Measurements from ENCODE around the gene URGCP. TPM values are rescaled to one million over a fixed set of nuclear protein-coding genes. Genes with fewer than 3 reads are reported as not detected.

The URGCP gene, protein sequence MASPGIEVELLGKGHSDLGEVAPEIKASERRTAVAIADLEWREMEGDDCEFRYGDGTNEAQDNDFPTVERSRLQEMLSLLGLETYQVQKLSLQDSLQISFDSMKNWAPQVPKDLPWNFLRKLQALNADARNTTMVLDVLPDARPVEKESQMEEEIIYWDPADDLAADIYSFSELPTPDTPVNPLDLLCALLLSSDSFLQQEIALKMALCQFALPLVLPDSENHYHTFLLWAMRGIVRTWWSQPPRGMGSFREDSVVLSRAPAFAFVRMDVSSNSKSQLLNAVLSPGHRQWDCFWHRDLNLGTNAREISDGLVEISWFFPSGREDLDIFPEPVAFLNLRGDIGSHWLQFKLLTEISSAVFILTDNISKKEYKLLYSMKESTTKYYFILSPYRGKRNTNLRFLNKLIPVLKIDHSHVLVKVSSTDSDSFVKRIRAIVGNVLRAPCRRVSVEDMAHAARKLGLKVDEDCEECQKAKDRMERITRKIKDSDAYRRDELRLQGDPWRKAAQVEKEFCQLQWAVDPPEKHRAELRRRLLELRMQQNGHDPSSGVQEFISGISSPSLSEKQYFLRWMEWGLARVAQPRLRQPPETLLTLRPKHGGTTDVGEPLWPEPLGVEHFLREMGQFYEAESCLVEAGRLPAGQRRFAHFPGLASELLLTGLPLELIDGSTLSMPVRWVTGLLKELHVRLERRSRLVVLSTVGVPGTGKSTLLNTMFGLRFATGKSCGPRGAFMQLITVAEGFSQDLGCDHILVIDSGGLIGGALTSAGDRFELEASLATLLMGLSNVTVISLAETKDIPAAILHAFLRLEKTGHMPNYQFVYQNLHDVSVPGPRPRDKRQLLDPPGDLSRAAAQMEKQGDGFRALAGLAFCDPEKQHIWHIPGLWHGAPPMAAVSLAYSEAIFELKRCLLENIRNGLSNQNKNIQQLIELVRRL
- total RNA-seq: 29.5 and 35.7 TPM in 2 replicates

DNA sequence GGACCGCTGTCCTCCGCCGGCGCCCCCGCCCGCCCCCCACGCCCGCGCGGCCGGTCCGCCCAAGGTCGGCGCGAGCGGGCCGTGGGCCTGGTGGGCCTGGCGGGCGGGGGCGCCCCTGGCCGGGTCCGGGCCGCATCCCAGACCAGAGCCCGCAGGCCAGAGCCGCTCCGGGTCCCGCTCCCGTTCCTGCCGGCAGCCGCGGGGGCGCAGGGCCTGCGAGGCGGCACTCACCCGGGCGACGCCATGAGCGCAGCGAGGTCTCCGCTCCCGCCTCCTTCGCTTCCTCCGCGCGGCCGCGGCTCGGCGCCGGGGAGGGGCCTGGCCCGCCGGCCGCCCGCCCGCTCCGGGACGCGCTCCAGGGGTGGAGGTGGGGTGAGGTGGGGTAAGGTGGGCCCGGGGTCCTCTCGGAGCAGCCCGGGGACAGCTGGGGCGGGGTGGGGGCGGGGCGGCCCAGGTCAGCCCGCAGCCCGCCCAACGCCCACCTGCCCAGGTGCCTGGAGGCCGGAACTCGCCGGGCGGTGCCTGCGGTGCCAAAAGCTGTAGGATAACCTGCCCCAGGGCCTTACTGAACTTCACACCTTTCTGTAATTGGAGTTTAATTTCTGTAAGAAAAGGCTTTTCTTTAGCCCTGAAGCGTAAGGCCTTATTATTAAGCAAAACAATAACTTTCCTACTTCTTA lies at the start of gene URGCP:
URGCP (minus strand) TSS at position 266 of the 680 bp plus-strand sequence; CDS start at position 245, 21 bp downstream.

DNA sequence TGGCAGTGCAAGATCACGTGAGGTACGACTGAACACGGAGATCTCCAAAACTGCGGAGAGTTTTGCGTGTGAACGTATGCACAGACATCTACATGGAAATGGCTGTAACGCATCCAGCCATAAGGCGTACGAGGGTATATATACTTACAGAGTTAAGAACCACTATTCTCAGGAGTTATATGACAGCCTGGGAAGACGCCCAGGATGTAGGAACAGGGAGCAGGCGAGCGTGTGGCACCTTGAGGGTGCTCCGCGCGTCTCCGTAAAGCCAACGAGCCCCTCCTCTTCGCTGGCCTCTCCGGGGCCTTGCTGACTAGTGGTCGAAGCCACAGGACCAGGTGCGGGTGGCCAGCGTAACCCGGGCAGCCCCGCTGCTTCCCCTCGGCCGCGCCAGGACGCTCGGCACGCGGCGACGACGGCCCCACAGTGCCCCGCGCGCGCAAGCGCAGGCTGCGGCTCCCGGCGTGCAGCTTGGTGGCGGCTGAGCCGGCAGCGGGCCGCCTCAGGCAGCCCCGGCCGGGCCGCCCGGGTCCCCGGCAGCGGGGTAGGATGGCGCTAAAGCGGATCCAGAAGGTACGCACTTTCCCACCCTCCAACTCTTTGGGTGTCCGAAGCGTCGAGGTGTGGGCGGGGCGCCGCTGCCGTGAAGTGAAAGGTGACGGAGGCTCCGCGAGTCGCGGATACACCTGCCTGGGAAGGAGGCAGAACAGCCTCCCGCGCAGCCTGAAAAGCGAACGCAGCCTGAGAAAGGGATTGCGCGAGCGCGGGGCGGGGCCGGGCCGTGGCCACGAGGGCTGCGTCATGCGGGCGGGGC lies 19.8 kb upstream of the URGCP start, which contains the start of gene UBE2D4:
UBE2D4 (plus strand) TSS at position 453 of the 814 bp plus-strand sequence; CDS start at position 550, 97 bp downstream.

DNA sequence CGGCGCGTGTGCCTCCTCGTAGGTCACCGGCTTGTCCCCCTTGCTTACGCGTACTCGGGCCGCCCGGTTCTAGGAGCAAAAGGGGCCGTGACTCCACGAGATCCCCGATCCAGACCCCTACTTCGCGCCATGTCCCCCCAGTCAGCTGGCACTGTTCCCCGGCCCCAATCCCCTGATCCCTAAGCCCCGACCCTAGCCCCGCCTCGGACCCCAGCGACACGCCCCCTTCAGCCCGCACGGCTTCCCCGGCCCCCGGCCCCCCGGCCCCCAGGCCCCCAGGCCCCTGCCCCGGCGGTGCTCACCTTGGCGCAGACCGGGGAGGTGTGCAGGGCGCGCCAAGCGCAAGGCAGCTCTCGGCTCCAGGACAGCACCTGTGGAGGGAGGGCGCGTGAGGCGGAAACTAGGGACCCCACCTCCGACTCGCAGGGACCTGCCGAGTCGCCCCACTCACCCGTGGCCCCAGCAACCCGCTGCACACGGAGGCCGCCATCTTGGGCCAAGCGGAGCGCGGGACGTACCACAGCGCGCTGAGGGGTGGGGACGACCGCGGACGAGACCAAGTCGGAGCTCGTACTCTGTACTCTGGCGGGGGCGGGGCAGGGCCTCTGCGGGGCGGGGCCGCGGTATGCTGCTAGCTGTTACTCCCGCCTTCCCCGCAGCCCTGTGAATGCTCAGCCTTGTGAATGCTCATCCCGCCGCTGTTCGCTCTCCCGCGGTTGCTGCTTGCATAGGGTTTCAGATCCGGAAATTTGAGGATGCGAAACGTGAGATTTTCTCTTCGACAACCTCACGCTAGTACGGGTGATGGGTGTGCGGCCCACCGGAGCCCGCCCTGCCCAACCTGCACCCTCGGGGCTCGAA lies 37.2 kb downstream of the URGCP start, which contains the start of gene MRPS24:
MRPS24 (minus strand) TSS at position 512 of the 861 bp plus-strand sequence; CDS start at position 490, 22 bp downstream.

Other genes with a start within 250 kb of the URGCP start
- 29.5 and 34.9 TPM in 2 replicates for gene COA1, start 177.1 kb downstream of the URGCP start, total RNA-seq
- 22.7 and 26.3 TPM in 2 replicates for gene BLVRA, start 147.9 kb downstream of the URGCP start, total RNA-seq
- 54.7 and 56.6 TPM in 2 replicates for gene MRPS24, start 37.1 kb downstream of the URGCP start, total RNA-seq
- gene UBE2D4, start 19.8 kb upstream of the URGCP start, total RNA-seq: 14.6 and 23.3 TPM in 2 replicates
- not detected in 2 replicates for gene SPDYE1, start 91.3 kb upstream of the URGCP start, total RNA-seq
- gene DBNL, start 138.1 kb upstream of the URGCP start, total RNA-seq: 138 and 153 TPM in 2 replicates
- 0.52 and 3.3 TPM in 2 replicates for gene PGAM2, start 159.0 kb upstream of the URGCP start, total RNA-seq
- gene POLM, start 175.9 kb upstream of the URGCP start, total RNA-seq: 16.6 and 18.7 TPM in 2 replicates
- gene AEBP1, start 197.7 kb upstream of the URGCP start, total RNA-seq: 241 and 333 TPM in 2 replicates
- 91.0 and 92.2 TPM in 2 replicates for gene POLD2, start 217.0 kb upstream of the URGCP start, total RNA-seq
- not detected in 2 replicates for gene MYL7, start 234.7 kb upstream of the URGCP start, total RNA-seq